H1 (cell line): Measurements from ENCODE around the gene BSND.

Source experiments
- CBX5 ChIP-seq: fragments of 300-800, 300-1000 bp; sonication (generic); IDR thresholded peaks from 2 replicates; pipeline ENCODE4 v1.7.1; 2016; ENCODE audit warnings: antibody characterized with exemption, low read length, low read depth
- EZH2 ChIP-seq: fragments of 200-600 bp; sonication (generic); IDR thresholded peaks from 2 replicates; pipeline ENCODE4 v1.7.1; 2012; ENCODE audit warnings: low read depth, mild to moderate bottlenecking, moderate library complexity, low read length, inconsistent platforms; ENCODE audit not compliant: severe bottlenecking
- FOSL1 ChIP-seq: IDR thresholded peaks from 2 replicates; pipeline ENCODE4 v1.6.1; 2011; ENCODE audit warnings: mild to moderate bottlenecking, low read depth, low read length, moderate library complexity; ENCODE audit not compliant: insufficient read depth
- POLR2A ChIP-seq, 2 experiments: IDR thresholded peaks; 1 replicate in 1 of 2; 2 replicates in 1 of 2; pipeline ENCODE4 v1.6.1; 2011; ENCODE audit warnings: low read depth in 2 of 2, low read length in 2 of 2, mild to moderate bottlenecking in 2 of 2; ENCODE audit errors: control extremely low read depth in 1 of 2
- TAF1 ChIP-seq: IDR thresholded peaks from 2 replicates; pipeline ENCODE4 v1.6.1; 2011; ENCODE audit warnings: mild to moderate bottlenecking, low read depth, low read length
- TF ChIP-seq, protein P1 (sequence below): IDR thresholded peaks from 2 replicates; pipeline ENCODE4 v1.6.1; 2012; ENCODE audit warnings: inconsistent platforms
- TF ChIP-seq, protein P2 (sequence below), 3 experiments: IDR thresholded peaks; 1 replicate in 2 of 3; 2 replicates in 1 of 3; pipeline versions ENCODE4 v1.5.1 to v1.6.1; 2011; ENCODE audit warnings: low read length in 3 of 3, mild to moderate bottlenecking in 3 of 3, inconsistent platforms in 2 of 3, low read depth in 1 of 3, moderate library complexity in 1 of 3; ENCODE audit not compliant: insufficient read depth in 1 of 3; ENCODE audit errors: control extremely low read depth in 1 of 3
- TF ChIP-seq, protein P3 (sequence below): IDR thresholded peaks from 2 replicates; pipeline ENCODE4 v1.6.1; 2011; ENCODE audit warnings: low read length, improper control_type of control experiment

DNA sequence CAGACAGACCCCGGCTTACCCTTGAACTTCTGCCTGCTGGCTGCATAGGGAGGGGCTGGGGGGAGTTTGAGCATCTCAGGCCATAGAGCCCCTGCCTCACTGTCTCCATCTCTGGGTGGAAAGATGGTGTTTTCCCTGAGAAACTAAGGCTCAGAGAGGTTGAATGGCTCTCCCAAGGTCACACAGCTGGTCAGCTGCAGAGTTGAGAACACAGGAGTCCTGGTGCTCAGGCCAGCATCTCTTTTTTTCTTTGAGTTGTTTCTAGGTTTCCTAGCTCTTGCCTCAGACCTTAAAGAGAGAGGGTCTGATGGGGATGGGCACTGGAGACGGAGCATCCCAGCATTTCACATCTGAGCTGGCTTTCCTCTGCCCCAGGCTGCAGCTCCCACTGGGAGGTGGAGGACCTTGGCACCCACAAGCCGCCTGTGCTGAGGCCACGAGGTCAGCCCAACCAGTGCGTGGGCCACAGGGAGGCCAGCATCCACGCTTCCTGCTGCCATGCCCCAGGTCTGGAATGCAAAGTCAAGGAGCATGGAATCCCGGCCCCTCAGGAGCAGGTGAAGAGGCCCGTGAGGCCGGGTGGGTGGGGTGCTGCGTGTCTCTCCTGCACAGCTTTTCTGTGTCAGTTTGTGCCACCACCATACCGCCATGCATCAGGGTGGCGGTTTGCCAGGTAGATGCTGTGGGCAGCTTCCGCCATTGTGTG lies 62.4 kb downstream of the BSND start:
- TF ChIP-seq CBX5 = no peak
- no peak for TF ChIP-seq EZH2
- no peak for TF ChIP-seq FOSL1
- TF ChIP-seq, protein P1, sequence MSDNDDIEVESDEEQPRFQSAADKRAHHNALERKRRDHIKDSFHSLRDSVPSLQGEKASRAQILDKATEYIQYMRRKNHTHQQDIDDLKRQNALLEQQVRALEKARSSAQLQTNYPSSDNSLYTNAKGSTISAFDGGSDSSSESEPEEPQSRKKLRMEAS = no peak
- TF ChIP-seq, protein P2, sequence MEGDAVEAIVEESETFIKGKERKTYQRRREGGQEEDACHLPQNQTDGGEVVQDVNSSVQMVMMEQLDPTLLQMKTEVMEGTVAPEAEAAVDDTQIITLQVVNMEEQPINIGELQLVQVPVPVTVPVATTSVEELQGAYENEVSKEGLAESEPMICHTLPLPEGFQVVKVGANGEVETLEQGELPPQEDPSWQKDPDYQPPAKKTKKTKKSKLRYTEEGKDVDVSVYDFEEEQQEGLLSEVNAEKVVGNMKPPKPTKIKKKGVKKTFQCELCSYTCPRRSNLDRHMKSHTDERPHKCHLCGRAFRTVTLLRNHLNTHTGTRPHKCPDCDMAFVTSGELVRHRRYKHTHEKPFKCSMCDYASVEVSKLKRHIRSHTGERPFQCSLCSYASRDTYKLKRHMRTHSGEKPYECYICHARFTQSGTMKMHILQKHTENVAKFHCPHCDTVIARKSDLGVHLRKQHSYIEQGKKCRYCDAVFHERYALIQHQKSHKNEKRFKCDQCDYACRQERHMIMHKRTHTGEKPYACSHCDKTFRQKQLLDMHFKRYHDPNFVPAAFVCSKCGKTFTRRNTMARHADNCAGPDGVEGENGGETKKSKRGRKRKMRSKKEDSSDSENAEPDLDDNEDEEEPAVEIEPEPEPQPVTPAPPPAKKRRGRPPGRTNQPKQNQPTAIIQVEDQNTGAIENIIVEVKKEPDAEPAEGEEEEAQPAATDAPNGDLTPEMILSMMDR (IDR thresholded peaks at IDR 0.05; ENCODE audit: control extremely low read depth in 1 of 3, insufficient read depth in 1 of 3, low read depth in 1 of 3, low read length in 3 of 3) = no peak
- no peak for TF ChIP-seq TAF1
- no peak for TF ChIP-seq POLR2A (IDR thresholded peaks at IDR 0.05; ENCODE audit: control extremely low read depth in 1 of 2, low read depth in 2 of 2, low read length in 2 of 2)
- TF ChIP-seq, protein P3, sequence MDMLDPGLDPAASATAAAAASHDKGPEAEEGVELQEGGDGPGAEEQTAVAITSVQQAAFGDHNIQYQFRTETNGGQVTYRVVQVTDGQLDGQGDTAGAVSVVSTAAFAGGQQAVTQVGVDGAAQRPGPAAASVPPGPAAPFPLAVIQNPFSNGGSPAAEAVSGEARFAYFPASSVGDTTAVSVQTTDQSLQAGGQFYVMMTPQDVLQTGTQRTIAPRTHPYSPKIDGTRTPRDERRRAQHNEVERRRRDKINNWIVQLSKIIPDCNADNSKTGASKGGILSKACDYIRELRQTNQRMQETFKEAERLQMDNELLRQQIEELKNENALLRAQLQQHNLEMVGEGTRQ = no peak
